ENCODE results near the gene OLIG1.

OLIG1 gene, protein sequence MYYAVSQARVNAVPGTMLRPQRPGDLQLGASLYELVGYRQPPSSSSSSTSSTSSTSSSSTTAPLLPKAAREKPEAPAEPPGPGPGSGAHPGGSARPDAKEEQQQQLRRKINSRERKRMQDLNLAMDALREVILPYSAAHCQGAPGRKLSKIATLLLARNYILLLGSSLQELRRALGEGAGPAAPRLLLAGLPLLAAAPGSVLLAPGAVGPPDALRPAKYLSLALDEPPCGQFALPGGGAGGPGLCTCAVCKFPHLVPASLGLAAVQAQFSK

DNA sequence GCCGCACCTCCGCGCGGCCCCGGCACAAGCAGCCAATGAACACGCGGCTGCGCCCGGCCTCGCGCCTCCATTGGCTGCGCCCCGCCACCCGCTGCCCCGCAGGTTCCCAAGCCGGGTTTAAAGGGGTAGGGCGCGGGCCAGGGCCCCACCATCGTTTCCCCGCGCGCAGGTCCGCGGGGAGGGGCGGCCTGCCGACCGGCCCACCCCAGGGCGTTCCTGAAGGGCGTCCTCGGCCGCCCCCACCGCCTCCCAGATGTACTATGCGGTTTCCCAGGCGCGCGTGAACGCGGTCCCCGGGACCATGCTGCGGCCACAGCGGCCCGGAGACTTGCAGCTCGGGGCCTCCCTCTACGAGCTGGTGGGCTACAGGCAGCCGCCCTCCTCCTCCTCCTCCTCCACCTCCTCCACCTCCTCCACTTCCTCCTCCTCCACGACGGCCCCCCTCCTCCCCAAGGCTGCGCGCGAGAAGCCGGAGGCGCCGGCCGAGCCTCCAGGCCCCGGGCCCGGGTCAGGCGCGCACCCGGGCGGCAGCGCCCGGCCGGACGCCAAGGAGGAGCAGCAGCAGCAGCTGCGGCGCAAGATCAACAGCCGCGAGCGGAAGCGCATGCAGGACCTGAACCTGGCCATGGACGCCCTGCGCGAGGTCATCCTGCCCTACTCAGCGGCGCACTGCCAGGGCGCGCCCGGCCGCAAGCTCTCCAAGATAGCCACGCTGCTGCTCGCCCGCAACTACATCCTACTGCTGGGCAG lies at the start of gene OLIG1:
OLIG1 (plus strand) TSS at position 148 of the 750 bp plus-strand sequence; CDS start at position 254, 106 bp downstream.
- H3K4me3 ChIP-seq (ENCODE audit: low read depth, low read length): peak within 1 kb of the TSS; percentile 38
- DNase-seq (ENCODE audit: low read depth): no peak
- TF ChIP-seq, protein P1, sequence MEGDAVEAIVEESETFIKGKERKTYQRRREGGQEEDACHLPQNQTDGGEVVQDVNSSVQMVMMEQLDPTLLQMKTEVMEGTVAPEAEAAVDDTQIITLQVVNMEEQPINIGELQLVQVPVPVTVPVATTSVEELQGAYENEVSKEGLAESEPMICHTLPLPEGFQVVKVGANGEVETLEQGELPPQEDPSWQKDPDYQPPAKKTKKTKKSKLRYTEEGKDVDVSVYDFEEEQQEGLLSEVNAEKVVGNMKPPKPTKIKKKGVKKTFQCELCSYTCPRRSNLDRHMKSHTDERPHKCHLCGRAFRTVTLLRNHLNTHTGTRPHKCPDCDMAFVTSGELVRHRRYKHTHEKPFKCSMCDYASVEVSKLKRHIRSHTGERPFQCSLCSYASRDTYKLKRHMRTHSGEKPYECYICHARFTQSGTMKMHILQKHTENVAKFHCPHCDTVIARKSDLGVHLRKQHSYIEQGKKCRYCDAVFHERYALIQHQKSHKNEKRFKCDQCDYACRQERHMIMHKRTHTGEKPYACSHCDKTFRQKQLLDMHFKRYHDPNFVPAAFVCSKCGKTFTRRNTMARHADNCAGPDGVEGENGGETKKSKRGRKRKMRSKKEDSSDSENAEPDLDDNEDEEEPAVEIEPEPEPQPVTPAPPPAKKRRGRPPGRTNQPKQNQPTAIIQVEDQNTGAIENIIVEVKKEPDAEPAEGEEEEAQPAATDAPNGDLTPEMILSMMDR (IDR thresholded peaks at IDR 0.05; ENCODE audit: control insufficient read depth, extremely low read depth, insufficient read depth): no peak

DNA sequence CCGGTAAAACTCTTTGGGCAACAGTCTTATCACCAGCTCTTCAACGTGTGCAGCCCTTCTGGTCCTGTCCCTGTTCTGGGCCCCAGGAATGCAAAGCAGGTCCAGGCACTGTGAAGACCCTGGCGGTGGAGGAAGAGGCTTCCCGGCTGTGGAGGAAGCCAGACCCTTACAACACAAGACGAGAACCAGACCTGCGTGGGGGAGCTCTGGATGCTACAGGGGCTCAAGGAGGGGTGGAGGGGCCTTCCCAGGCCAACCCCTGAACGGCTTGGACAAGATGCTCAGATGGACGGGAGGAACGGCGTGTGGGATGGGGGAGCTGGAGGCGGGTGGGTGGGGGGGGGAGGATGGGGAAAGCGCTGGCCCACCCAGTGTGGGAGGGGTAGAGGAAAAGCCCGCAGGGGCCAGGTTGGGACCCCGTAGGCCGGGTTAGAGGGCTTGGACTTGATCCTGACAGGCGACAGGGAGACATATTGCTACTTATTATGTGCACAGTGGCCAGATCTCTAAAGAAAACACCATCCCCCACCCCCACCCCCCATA lies 49.3 kb upstream of the OLIG1 start:
- DNase-seq (ENCODE audit: low read depth): no peak
- no peak overlapping the region for H3K4me3 ChIP-seq (ENCODE audit: low read depth, low read length)
- TF ChIP-seq, protein P1 (IDR thresholded peaks at IDR 0.05; ENCODE audit: control insufficient read depth, extremely low read depth, insufficient read depth): no peak

DNA sequence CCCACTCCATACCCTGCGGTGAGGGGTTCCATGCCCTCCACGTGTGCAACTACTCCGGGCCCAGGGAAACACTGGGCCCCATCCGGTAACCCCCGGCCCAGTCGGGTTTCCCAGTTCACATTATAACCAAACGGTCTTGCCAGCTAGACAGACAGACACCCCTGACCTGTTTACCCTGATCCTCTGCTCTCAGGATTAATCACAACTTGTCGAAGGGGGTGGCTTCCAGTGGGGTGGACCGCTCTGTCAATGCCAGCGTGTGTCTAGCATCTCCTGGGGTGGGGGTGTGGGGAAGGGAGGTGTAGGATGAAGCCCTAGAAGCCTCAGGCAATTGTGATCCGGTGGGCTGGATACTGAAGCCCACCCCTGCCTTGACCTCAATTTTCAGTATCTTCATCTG lies 48.8 kb upstream of the OLIG1 start:
- no peak for DNase-seq (ENCODE audit: low read depth)
- no peak overlapping the region for H3K4me3 ChIP-seq (ENCODE audit: low read depth, low read length)
- TF ChIP-seq, protein P1 (IDR thresholded peaks at IDR 0.05; ENCODE audit: control insufficient read depth, extremely low read depth, insufficient read depth): no peak

DNA sequence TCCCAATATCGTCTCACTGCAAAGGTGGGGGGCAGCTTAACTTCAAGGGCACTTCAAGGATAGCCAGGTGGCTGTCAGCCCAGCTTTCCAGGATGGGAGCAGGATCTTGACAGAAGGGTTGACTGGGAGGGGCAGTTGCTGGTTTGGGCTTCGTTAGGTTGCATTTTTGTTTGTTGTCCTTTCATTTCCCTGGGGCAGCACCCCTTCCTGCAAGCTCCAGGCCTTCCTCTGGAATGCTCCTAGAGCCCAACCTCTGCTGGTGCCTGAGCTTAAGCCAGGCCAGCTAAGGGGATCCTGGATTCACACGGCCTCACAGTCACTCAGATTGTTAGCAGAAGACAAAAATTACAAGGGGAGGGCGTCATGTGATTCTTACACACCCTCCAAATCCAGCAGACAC lies 48.3 kb upstream of the OLIG1 start:
- DNase-seq (ENCODE audit: low read depth): no peak
- TF ChIP-seq, protein P1 (IDR thresholded peaks at IDR 0.05; ENCODE audit: control insufficient read depth, extremely low read depth, insufficient read depth): no peak
- no peak overlapping the region for H3K4me3 ChIP-seq (ENCODE audit: low read depth, low read length)

DNA sequence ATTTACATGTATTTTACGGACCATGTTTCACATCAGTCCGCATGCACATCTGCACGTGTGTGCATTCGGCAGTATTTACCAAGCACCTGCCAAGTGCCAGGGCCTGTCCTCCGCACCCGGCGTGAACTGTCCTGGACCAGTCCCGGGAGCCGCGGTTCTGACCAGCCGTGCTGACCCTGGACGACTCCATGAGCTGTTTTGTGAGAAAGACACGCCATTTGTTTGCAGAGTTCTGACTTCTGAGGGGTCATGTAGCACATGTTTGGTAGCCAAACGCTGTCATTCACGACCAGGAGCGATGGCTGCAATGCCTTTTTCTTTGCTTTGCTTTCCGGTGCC lies 47.5 kb upstream of the OLIG1 start:
- no peak overlapping the region for H3K4me3 ChIP-seq (ENCODE audit: low read depth, low read length)
- TF ChIP-seq, protein P1 (IDR thresholded peaks at IDR 0.05; ENCODE audit: control insufficient read depth, extremely low read depth, insufficient read depth): no peak
- no peak for DNase-seq (ENCODE audit: low read depth)

DNA sequence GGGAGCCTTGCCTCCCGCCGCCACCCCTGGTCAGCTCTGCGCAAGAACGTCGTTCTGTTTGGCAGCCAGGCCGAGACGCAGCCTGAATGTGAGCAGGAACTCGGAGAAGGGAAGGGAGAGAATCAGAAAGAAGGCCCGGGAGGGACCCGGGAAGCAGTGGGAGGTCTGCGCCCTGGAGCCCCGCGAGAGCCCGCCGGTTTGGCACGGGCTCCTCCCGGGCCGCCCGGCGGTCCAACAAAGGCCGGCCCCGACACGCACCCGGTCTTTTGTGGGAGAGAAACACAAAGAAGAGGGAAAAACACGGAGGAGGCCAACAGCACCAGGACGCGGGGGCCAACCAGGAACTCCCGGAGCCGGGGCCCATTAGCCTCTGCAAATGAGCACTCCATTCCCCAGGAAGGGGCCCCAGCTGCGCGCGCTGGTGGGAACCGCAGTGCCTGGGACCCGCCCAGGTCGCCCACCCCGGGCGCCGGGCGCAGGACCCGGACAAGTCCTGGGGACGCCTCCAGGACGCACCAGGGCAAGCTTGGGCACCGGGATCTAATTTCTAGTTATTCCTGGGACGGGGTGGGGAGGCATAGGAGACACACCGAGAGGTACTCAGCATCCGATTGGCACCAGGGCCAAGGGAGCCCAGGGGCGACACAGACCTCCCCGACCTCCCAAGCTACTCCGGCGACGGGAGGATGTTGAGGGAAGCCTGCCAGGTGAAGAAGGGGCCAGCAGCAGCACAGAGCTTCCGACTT lies 46.9 kb upstream of the OLIG1 start:
- no peak for DNase-seq (ENCODE audit: low read depth)
- TF ChIP-seq, protein P1 (IDR thresholded peaks at IDR 0.05; ENCODE audit: control insufficient read depth, extremely low read depth, insufficient read depth): no peak
- no peak overlapping the region for H3K4me3 ChIP-seq (ENCODE audit: low read depth, low read length)

Measured in LNCaP clone FGC (cell line).